H9 (cell line): ENCODE data around the gene MICALL2. TPM values are rescaled to one million over a fixed set of nuclear protein-coding genes. Genes with fewer than 3 reads are reported as not detected.

Source experiments
- DNase-seq: peaks from one replicate; pipeline ENCODE4 v3.0.0-alpha.2; 2017
- H2AFZ ChIP-seq: one replicate; pipeline ENCODE4 v1.6.1; 2013; ENCODE audit warnings: mild to moderate bottlenecking, low read length, control low read depth, moderate library complexity
- H2AK5ac ChIP-seq: 2 replicates; pipeline ENCODE4 v1.6.1; 2013; ENCODE audit warnings: low read length, control low read depth, mixed read lengths; ENCODE audit not compliant: insufficient read length
- H2BK120ac ChIP-seq: one replicate; pipeline ENCODE4 v1.6.1; 2013; ENCODE audit warnings: low read depth, mild to moderate bottlenecking, low read length, control low read depth, inconsistent platforms; ENCODE audit not compliant: poor library complexity, severe bottlenecking
- H2BK12ac ChIP-seq: 2 replicates; pipeline ENCODE4 v1.6.1; 2013; ENCODE audit warnings: low read length, control low read depth, mixed read lengths, low read depth; ENCODE audit not compliant: insufficient read length
- H2BK15ac ChIP-seq: 2 replicates; pipeline ENCODE4 v1.6.1; 2013; ENCODE audit warnings: low read depth, low read length, control low read depth
- H2BK20ac ChIP-seq: one replicate; pipeline ENCODE4 v1.6.1; 2013; ENCODE audit warnings: low read depth, mild to moderate bottlenecking, low read length, control low read depth, inconsistent platforms; ENCODE audit not compliant: poor library complexity, severe bottlenecking
- H2BK5ac ChIP-seq: 2 replicates; pipeline ENCODE4 v1.6.1; 2013; ENCODE audit warnings: low read length, control low read depth, mixed read lengths; ENCODE audit not compliant: insufficient read length
- H3K14ac ChIP-seq: 2 replicates; pipeline ENCODE4 v1.6.1; 2013; ENCODE audit warnings: low read length, control low read depth; ENCODE audit not compliant: insufficient read depth
- H3K18ac ChIP-seq: 2 replicates; pipeline ENCODE4 v1.6.1; 2013; ENCODE audit warnings: low read depth, mild to moderate bottlenecking, mixed read lengths, low read length, control low read depth; ENCODE audit not compliant: insufficient read length
- H3K23ac ChIP-seq: 2 replicates; pipeline ENCODE4 v1.6.1; 2013; ENCODE audit warnings: low read length, control low read depth, mixed read lengths, low read depth; ENCODE audit not compliant: insufficient read length
- H3K23me2 ChIP-seq: 2 replicates; pipeline ENCODE4 v1.6.1; 2013; ENCODE audit warnings: low read depth, mild to moderate bottlenecking, mixed read lengths, low read length, control low read depth; ENCODE audit not compliant: insufficient read length, poor library complexity, severe bottlenecking
- H3K27ac ChIP-seq: 2 replicates; pipeline ENCODE4 v1.5.1; 2013; ENCODE audit warnings: low read length, control low read depth, mixed read lengths, low read depth; ENCODE audit not compliant: insufficient read length
- H3K27me3 ChIP-seq: 2 replicates; pipeline ENCODE4 v1.6.1; 2013; ENCODE audit warnings: low read length, control low read depth, inconsistent platforms; ENCODE audit not compliant: insufficient read depth
- H3K4ac ChIP-seq: 2 replicates; pipeline ENCODE4 v1.6.1; 2013; ENCODE audit warnings: low read depth, mild to moderate bottlenecking, control low read depth, inconsistent platforms, low read length, moderate library complexity
- H3K4me1 ChIP-seq: 2 replicates; pipeline ENCODE4 v1.6.1; 2013; ENCODE audit warnings: low read length, control low read depth, inconsistent platforms; ENCODE audit not compliant: insufficient read depth
- H3K4me2 ChIP-seq: 2 replicates; pipeline ENCODE4 v1.6.1; 2013; ENCODE audit warnings: low read length, control low read depth, mixed read lengths; ENCODE audit not compliant: insufficient read length, insufficient read depth
- H3K56ac ChIP-seq: 2 replicates; pipeline ENCODE4 v1.6.1; 2013; ENCODE audit warnings: low read depth, mild to moderate bottlenecking, mixed read lengths, low read length, control low read depth; ENCODE audit not compliant: insufficient read length
- H3K79me1 ChIP-seq: 2 replicates; pipeline ENCODE4 v1.6.1; 2013; ENCODE audit warnings: low read depth, mild to moderate bottlenecking, moderate library complexity, low read length, control low read depth, inconsistent platforms; ENCODE audit not compliant: insufficient read depth, poor library complexity, severe bottlenecking
- H3K79me2 ChIP-seq: 2 replicates; pipeline ENCODE4 v1.6.1; 2013; ENCODE audit warnings: low read length, control low read depth, inconsistent platforms; ENCODE audit not compliant: insufficient read depth
- H3K9ac ChIP-seq: 2 replicates; pipeline ENCODE4 v1.6.1; 2013; ENCODE audit warnings: low read length, control low read depth, mixed read lengths; ENCODE audit not compliant: insufficient read length; ENCODE audit errors: extremely low read depth
- H3K9me3 ChIP-seq: one replicate; pipeline ENCODE4 v1.6.1; 2013; ENCODE audit warnings: low read depth, low read length, inconsistent platforms; ENCODE audit not compliant: control insufficient read depth
- H3T11ph ChIP-seq: one replicate; pipeline ENCODE4 v1.6.1; 2013; ENCODE audit warnings: mild to moderate bottlenecking, low read length, control low read depth, inconsistent platforms
- H4K20me1 ChIP-seq: one replicate; pipeline ENCODE4 v1.6.1; 2013; ENCODE audit not compliant: control insufficient read depth, insufficient read length, insufficient read depth
- H4K5ac ChIP-seq: 2 replicates; pipeline ENCODE4 v1.6.1; 2013; ENCODE audit warnings: low read depth, mild to moderate bottlenecking, mixed read lengths, low read length, control low read depth; ENCODE audit not compliant: insufficient read length
- H4K8ac ChIP-seq: replicated peaks from 2 replicates; pipeline ENCODE4 v1.6.1; 2013; ENCODE audit warnings: low read length, control low read depth, mixed read lengths, low read depth; ENCODE audit not compliant: insufficient read length
- H4K91ac ChIP-seq: 2 replicates; pipeline ENCODE4 v1.6.1; 2013; ENCODE audit warnings: low read depth, mild to moderate bottlenecking, moderate library complexity, mixed read lengths, low read length, control low read depth; ENCODE audit not compliant: insufficient read length
- H3K27ac Mint-ChIP-seq, 3 experiments: 2 replicates in 2 of 3; 3 replicates in 1 of 3; pipeline ENCODE4 v1.8.0; 2020 to 2021; ENCODE audit warnings: mixed read lengths in 3 of 3, mild to moderate bottlenecking in 1 of 3, moderate library complexity in 1 of 3
- H3K27me3 Mint-ChIP-seq: 2 replicates; pipeline ENCODE4 v1.8.0; 2021; ENCODE audit warnings: low read depth, mild to moderate bottlenecking, moderate library complexity, mixed read lengths
- H3K36me3 Mint-ChIP-seq, 3 experiments: 2 replicates in 2 of 3; 3 replicates in 1 of 3; pipeline ENCODE4 v1.8.0; 2020 to 2021; ENCODE audit warnings: low read depth in 3 of 3, mixed read lengths in 3 of 3; ENCODE audit not compliant: insufficient read depth in 1 of 3
- H3K4me1 Mint-ChIP-seq, 2 experiments: 2 replicates each; pipeline ENCODE4 v1.8.0; 2020; ENCODE audit warnings: mixed read lengths in 2 of 2
- H3K4me3 Mint-ChIP-seq, 2 experiments: 2 replicates in 1 of 2; 3 replicates in 1 of 2; pipeline ENCODE4 v1.8.0; 2020 to 2021; ENCODE audit warnings: mild to moderate bottlenecking in 2 of 2, mixed read lengths in 2 of 2, moderate library complexity in 1 of 2
- H3K9me3 Mint-ChIP-seq, 2 experiments: 2 replicates in 1 of 2; 3 replicates in 1 of 2; pipeline ENCODE4 v1.8.0; 2020; ENCODE audit warnings: mild to moderate bottlenecking in 2 of 2, mixed read lengths in 2 of 2, moderate library complexity in 1 of 2
- CTCF ChIP-seq: fragments of 200-600 bp; sonication (generic); conservative IDR thresholded peaks from 3 replicates; pipeline ENCODE4 v1.8.0; 2021; ENCODE audit warnings: antibody characterized with exemption, mild to moderate bottlenecking
- WGBS: extraction: QIAGEN DNeasy Blood & Tissue Kit; methylation state at CpG from one replicate; pipeline ENCODE4 v1.1.7; 2013; ENCODE audit warnings: missing lambda C conversion rate, low lambda C conversion rate, mixed read lengths; ENCODE audit not compliant: insufficient read length; ENCODE audit errors: extremely low coverage; 5-methylcytosine and 5-hydroxymethylcytosine counted together
- total RNA-seq: library from RNA; stranded (reverse); gene quantifications from 2 replicates; pipeline ENCODE4 v1.2.1, GENCODE V29; 2021

MICALL2 gene
- total RNA-seq, 1 experiment from 2014 or later: 7.1 TPM

- no peaks in the 10 kb centered on the region for H3K9me3 ChIP-seq
- H3K14ac ChIP-seq: no peak overlapping the region
- no peak overlapping the region for H2AFZ ChIP-seq
- no peak overlapping the region for H3K56ac ChIP-seq
- Mint-ChIP-seq H3K4me1 (no peaks in the 10 kb centered on the region), H3K4me3 (no peak overlapping the region), H3K27me3 (no peaks in the 10 kb centered on the region), H3K9me3 (no peaks in the 10 kb centered on the region), H3K27ac (peak overlapping the region in 1 of 3 experiments; percentile 40; a peak in 1 of 7 replicates), H3K36me3 (peaks cover 17 to 74% (median 67%) of the 10 kb centered on the region in 3 experiments)
- H2BK20ac ChIP-seq: no peak overlapping the region
- H3K4ac ChIP-seq: no peak overlapping the region
- TF ChIP-seq CTCF: no peak
- H3K9ac ChIP-seq: no peak overlapping the region
- no peaks in the 10 kb centered on the region for H3K4me1 ChIP-seq
- H4K5ac ChIP-seq: no peak overlapping the region
- H3K27me3 ChIP-seq: no peaks in the 10 kb centered on the region
- H3K23ac ChIP-seq: no peak overlapping the region
- H3K18ac ChIP-seq: no peak overlapping the region
- H4K20me1 ChIP-seq: no peaks in the 10 kb centered on the region
- H2BK120ac ChIP-seq: no peak overlapping the region
- no peak for DNase-seq
- H2BK12ac ChIP-seq: no peak overlapping the region
- H3K79me1 ChIP-seq: no peaks in the 10 kb centered on the region
- H2BK5ac ChIP-seq: no peak overlapping the region
- WGBS: no CpG with 5 or more reads among the region's 23 CpGs
- no peak overlapping the region for H3T11ph ChIP-seq
- no peaks in the 10 kb centered on the region for H3K23me2 ChIP-seq
- no peak overlapping the region for H2AK5ac ChIP-seq
- H3K27ac ChIP-seq: no peak overlapping the region
- no peak overlapping the region for H4K8ac ChIP-seq
- no peak overlapping the region for H2BK15ac ChIP-seq
- no peaks in the 10 kb centered on the region for H3K79me2 ChIP-seq
- H3K4me2 ChIP-seq: no peak overlapping the region
- H4K91ac ChIP-seq: no peak overlapping the region
These were observed 27.3 kb upstream of the MICALL2 start for GRCh38 chr7:1486571-1486970.
